Neural crest cell (in vitro differentiated cells): ENCODE measurements around the gene SH3RF3. TPM values are rescaled to one million over a fixed set of nuclear protein-coding genes. Genes with fewer than 3 reads are reported as not detected.
"Not testable (repeated sequence)": the region's sequence is repeated elsewhere in the genome, so short reads cannot be mapped to it uniquely, and the experiment has no call there.

Experiments used
- DNase-seq: peaks from one replicate; pipeline ENCODE4 v3.0.0; 2021; ENCODE audit warnings: low read depth, mixed read lengths, low spot score
- H3K27ac Mint-ChIP-seq: one replicate; pipeline ENCODE4 v1.8.0; 2021; ENCODE audit warnings: mild to moderate bottlenecking, mixed read lengths; ENCODE audit not compliant: unreplicated experiment
- H3K27me3 Mint-ChIP-seq: 2 replicates; pipeline ENCODE4 v1.8.0; 2021; ENCODE audit warnings: low read depth, mild to moderate bottlenecking, mixed read lengths
- H3K36me3 Mint-ChIP-seq: 2 replicates; pipeline ENCODE4 v1.8.0; 2021; ENCODE audit warnings: low read depth, mild to moderate bottlenecking, mixed read lengths
- H3K4me1 Mint-ChIP-seq: 2 replicates; pipeline ENCODE4 v1.8.0; 2021; ENCODE audit warnings: mixed read lengths
- H3K4me3 Mint-ChIP-seq: one replicate; pipeline ENCODE4 v1.8.0; 2021; ENCODE audit warnings: mild to moderate bottlenecking, mixed read lengths
- H3K9me3 Mint-ChIP-seq: 2 replicates; pipeline ENCODE4 v1.8.0; 2021; ENCODE audit warnings: mixed read lengths
- total RNA-seq: library from RNA; stranded (reverse); gene quantifications from 2 replicates; pipeline ENCODE4 v1.2.1, GENCODE V29; 2021
- TF ChIP-seq, protein P1 (sequence below): fragments of 200-600 bp; sonication (generic); conservative IDR thresholded peaks from 2 replicates; pipeline ENCODE4 v1.5.0; 2021; ENCODE audit warnings: antibody characterized with exemption, mild to moderate bottlenecking

Gene SH3RF3
- total RNA-seq, 1 donor from 2014 or later, result 0.70 TPM

DNA sequence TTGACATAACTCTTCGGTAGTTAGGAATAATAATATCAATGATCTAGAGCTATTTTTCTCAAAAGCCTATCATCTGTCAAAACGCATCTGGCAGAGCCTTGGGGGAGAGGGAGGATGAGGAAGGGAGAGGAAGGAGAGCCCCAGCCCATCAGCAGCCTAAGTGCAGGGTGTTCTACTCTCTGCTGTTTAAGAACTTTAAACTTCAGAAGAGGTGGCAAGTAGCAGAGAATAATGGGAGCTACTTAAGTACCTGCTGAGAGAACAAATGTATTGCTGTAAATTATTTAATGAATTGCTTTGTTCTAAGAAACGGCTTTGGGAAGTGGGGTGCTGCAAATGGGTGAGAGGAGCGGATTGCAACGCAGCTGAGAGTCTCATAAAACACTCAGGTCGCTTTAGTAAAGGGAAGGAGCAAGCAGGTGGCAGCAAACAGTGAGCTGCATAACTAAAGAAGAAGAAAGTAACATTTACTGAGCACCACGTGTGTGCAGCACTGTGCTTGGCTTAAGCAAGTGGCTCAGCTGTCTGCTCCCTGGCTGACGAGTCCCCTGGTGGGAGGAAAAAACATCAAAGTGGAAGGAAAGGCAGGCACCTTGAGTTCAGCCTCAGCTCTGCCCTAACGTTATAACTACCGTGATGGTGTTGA is 26.3 kb upstream of the SH3RF3 start:
- Mint-ChIP-seq H3K9me3 (peaks cover 2% of the 10 kb centered on the region), H3K4me3 (no peak overlapping the region), H3K36me3 (no peaks in the 10 kb centered on the region), H3K27ac (peak overlapping the region; percentile 48), H3K4me1 (no peaks in the 10 kb centered on the region), H3K27me3 (peaks cover 5% of the 10 kb centered on the region)
- TF ChIP-seq, protein P1, sequence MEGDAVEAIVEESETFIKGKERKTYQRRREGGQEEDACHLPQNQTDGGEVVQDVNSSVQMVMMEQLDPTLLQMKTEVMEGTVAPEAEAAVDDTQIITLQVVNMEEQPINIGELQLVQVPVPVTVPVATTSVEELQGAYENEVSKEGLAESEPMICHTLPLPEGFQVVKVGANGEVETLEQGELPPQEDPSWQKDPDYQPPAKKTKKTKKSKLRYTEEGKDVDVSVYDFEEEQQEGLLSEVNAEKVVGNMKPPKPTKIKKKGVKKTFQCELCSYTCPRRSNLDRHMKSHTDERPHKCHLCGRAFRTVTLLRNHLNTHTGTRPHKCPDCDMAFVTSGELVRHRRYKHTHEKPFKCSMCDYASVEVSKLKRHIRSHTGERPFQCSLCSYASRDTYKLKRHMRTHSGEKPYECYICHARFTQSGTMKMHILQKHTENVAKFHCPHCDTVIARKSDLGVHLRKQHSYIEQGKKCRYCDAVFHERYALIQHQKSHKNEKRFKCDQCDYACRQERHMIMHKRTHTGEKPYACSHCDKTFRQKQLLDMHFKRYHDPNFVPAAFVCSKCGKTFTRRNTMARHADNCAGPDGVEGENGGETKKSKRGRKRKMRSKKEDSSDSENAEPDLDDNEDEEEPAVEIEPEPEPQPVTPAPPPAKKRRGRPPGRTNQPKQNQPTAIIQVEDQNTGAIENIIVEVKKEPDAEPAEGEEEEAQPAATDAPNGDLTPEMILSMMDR, result no peak
- DNase-seq, result no peak

DNA sequence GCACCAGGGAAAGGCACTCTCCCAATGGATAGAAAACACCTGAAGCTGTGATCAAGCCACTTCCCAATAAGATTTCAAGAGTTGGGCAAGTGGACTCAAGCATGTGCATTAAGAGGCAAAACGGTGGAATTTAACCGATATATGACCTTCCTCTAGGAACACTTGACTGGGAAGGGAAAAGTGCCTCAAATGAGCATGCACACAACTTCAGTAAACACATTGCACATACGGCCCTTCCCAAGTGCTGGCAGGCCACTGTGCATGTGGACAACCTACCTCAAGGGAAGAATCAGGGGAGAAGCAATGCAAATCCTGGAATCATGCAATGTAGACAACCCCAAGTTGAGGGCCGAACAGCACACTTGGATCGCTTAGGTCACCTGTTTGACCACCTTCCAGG is 23.9 kb upstream of the SH3RF3 start:
- no peaks in the 10 kb centered on the region for H3K36me3 Mint-ChIP-seq
- TF ChIP-seq, protein P1, result no peak
- H3K4me1 Mint-ChIP-seq, result peaks cover 10% of the 10 kb centered on the region
- DNase-seq, result no peak
- H3K4me3 Mint-ChIP-seq, result no peak overlapping the region
- H3K9me3 Mint-ChIP-seq, result peaks cover 2% of the 10 kb centered on the region
- H3K27me3 Mint-ChIP-seq, result peaks cover 5% of the 10 kb centered on the region
- H3K27ac Mint-ChIP-seq, result no peak overlapping the region

DNA sequence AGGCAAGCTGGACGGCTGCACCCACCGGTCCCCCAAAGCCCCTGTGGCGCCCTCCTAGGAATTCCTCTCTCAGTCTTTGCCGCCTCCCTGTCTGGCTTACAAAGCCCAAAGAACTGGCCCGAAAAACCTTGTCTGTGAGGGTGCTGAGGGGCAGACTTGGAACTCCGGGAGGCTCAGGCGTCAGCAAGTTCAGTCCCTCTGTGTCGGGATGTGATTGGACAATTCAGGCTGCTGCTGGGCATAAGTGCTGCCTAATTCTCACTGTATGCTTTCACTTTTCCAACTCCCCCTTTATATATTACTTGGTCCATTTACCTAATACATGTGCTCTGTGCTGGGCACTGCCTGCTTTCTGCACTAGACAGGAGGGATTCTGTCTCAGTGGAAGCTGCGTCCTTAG is 20.3 kb upstream of the SH3RF3 start:
- no peak overlapping the region for H3K4me3 Mint-ChIP-seq
- H3K27me3 Mint-ChIP-seq, result no peaks in the 10 kb centered on the region
- DNase-seq, result no peak
- H3K9me3 Mint-ChIP-seq, result peaks cover 2% of the 10 kb centered on the region
- H3K36me3 Mint-ChIP-seq, result no peaks in the 10 kb centered on the region
- H3K4me1 Mint-ChIP-seq, result peaks cover 10% of the 10 kb centered on the region
- H3K27ac Mint-ChIP-seq, result no peak overlapping the region
- TF ChIP-seq, protein P1, result no peak

DNA sequence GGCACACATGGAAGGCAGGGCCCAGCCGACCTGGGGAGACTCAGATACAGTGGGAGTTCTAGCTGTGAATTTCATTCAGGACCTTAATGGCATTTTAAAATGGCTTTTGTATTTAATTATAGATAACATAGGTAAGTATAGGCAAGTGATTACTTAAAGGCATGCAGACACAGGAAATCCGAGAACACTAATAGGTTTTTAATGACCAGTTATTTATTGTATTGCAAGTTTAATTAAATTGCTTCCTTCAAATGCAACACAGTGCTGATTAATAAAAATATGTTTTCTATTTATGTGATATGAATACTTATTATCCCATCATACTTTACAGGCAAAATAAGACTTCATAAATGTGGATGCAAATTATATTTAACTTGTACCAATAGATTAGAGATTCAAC is 19.7 kb upstream of the SH3RF3 start:
- no peak overlapping the region for H3K4me3 Mint-ChIP-seq
- H3K27me3 Mint-ChIP-seq, result no peaks in the 10 kb centered on the region
- H3K27ac Mint-ChIP-seq, result no peak overlapping the region

DNA sequence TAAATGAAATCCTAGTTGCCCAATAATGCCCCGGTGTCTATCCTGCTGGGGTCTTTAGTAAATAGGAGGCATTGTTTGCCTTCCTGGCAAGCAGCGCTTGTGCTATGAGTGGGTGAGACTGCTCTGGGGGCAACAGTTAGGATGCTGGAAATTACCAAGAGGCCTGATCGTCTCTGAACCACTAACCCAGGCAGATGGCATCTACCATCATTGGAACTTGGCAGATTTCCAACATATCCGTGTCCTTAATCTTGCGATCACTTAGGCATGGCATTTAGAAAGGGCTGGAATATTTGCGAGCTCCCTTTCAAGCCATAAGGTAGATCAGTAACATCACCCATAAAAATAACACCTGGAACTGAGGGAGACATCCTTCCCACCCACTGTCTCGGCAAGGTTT is 18.8 kb upstream of the SH3RF3 start:
- Mint-ChIP-seq H3K4me1 (peaks cover 10% of the 10 kb centered on the region), H3K27ac (no peak overlapping the region), H3K36me3 (no peaks in the 10 kb centered on the region), H3K9me3 (peaks cover under 1% of the 10 kb centered on the region), H3K27me3 (peaks cover 4% of the 10 kb centered on the region), H3K4me3 (no peak overlapping the region)
- DNase-seq, result no peak
- TF ChIP-seq, protein P1, result no peak

More for the DNA sequence above, 19.7 kb upstream of the SH3RF3 start:
- TF ChIP-seq, protein P1, result no peak
- Mint-ChIP-seq H3K36me3 (no peaks in the 10 kb centered on the region), H3K9me3 (peaks cover 2% of the 10 kb centered on the region), H3K4me1 (peaks cover 10% of the 10 kb centered on the region)
- no peak for DNase-seq

DNA sequence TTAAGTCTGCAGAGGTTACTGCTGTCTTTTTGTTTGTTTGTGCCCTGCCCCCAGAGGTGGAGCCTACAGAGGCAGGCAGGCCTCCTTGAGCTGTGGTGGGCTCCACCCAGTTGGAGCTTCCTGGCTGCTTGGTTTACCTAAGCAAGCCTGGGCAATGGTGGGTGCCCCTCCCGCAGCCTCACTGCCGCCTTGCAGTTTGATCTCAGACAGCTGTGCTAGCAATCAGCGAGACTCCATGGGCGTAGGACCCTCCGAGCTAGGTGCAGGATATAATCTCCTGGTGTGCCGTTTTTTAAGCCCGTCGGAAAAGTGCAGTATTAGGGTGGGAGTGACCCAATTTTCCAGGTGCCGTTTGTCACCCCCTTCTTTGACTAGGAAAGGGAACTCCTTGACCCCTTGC is 11.8 kb upstream of the SH3RF3 start:
- not testable (repeated sequence) for H3K36me3 Mint-ChIP-seq, H3K4me1 Mint-ChIP-seq, DNase-seq, H3K27ac Mint-ChIP-seq, H3K9me3 Mint-ChIP-seq, H3K4me3 Mint-ChIP-seq
- H3K27me3 Mint-ChIP-seq, result peaks cover 15% of the 10 kb centered on the region
